GM21619 (cell line): ENCODE results near the gene NPIPB6.

Experiments
- ATAC-seq: cut with Tn5 transposase; IDR thresholded peaks from one replicate; pipeline ENCODE4 v1.9.1; 2021; ENCODE audit not compliant: unreplicated experiment

Gene NPIPB6

GRCh38 chr16:28324235-28324886 lies 38.9 kb downstream of the NPIPB6 start:
- no peak for ATAC-seq

GRCh38 chr16:28321700-28322411 lies 41.5 kb downstream of the NPIPB6 start:
- no peak for ATAC-seq

- no peak for ATAC-seq
These were observed 42.6 kb downstream of the NPIPB6 start for GRCh38 chr16:28320741-28321140.

GRCh38 chr16:28320023-28320561 lies 43.2 kb downstream of the NPIPB6 start:
- no peak for ATAC-seq

- ATAC-seq: no peak
These were observed 43.8 kb downstream of the NPIPB6 start for GRCh38 chr16:28319476-28320022.

GRCh38 chr16:28318042-28318744 lies 45.1 kb downstream of the NPIPB6 start:
- no peak for ATAC-seq

- no peak for ATAC-seq
These were observed 46.0 kb downstream of the NPIPB6 start for GRCh38 chr16:28317040-28317880.

GRCh38 chr16:28316054-28316453 lies 47.3 kb downstream of the NPIPB6 start:
- ATAC-seq: no peak

- no peak for ATAC-seq
These were observed 49.7 kb downstream of the NPIPB6 start for GRCh38 chr16:28313587-28313986.

- no peak for ATAC-seq
These were observed 51.0 kb downstream of the NPIPB6 start for GRCh38 chr16:28312327-28312726.

GRCh38 chr16:28311913-28312312 lies 51.4 kb downstream of the NPIPB6 start:
- ATAC-seq: no peak

GRCh38 chr16:28311413-28311812 lies 51.9 kb downstream of the NPIPB6 start:
- ATAC-seq: no peak

GRCh38 chr16:28310796-28311195 lies 52.5 kb downstream of the NPIPB6 start:
- no peak for ATAC-seq

- ATAC-seq: no peak
These were observed 53.4 kb downstream of the NPIPB6 start for GRCh38 chr16:28309811-28310311.

- ATAC-seq: no peak
These were observed 54.3 kb downstream of the NPIPB6 start for GRCh38 chr16:28308794-28309584.

- ATAC-seq: no peak
These were observed 55.4 kb downstream of the NPIPB6 start for GRCh38 chr16:28307936-28308335.

- ATAC-seq: no peak
These were observed 59.1 kb downstream of the NPIPB6 start for GRCh38 chr16:28304214-28304613.

GRCh38 chr16:28303132-28303531 lies 60.2 kb downstream of the NPIPB6 start:
- ATAC-seq: no peak

GRCh38 chr16:28301620-28302019 lies 61.7 kb downstream of the NPIPB6 start:
- ATAC-seq: no peak

- ATAC-seq: no peak
These were observed 62.2 kb downstream of the NPIPB6 start for GRCh38 chr16:28301154-28301553.
